K562 (cell line): ENCODE data around the gene SLC44A1. TPM values are rescaled to one million over a fixed set of nuclear protein-coding genes. Genes with fewer than 3 reads are reported as not detected.

Experiments
- C11orf30 ChIP-seq: fragments of 450-650 bp; IDR thresholded peaks from 2 replicates; pipeline ENCODE4 v1.6.1; 2016; ENCODE audit warnings: low read depth, mild to moderate bottlenecking
- FOSL1 ChIP-seq: fragments of 200-800 bp; sonication (Bioruptor generic); conservative IDR thresholded peaks from 2 replicates; pipeline ENCODE4 v1.6.1; 2016; ENCODE audit warnings: missing genetic modification characterization, missing compliant biosample characterization
- HDAC1 ChIP-seq, 2 experiments: fragments of 450-650 bp; IDR thresholded peaks; 2 replicates each; pipeline ENCODE4 v1.6.1; 2016 to 2017; ENCODE audit warnings: inconsistent platforms in 1 of 2, mild to moderate bottlenecking in 1 of 2, moderate library complexity in 1 of 2
- HDAC6 ChIP-seq: IDR thresholded peaks from 2 replicates; pipeline ENCODE4 v1.6.1; 2012; ENCODE audit warnings: low read depth, mild to moderate bottlenecking, control low read depth, inconsistent platforms, low read length, moderate library complexity
- OTX1 ChIP-seq: fragments of 450-650 bp; formaldehyde crosslinking; IDR thresholded peaks from 2 replicates; pipeline ENCODE4 v1.4.0; 2022; ENCODE audit warnings: mild to moderate bottlenecking
- SOX6 ChIP-seq: fragments of 450-650 bp; IDR thresholded peaks from 2 replicates; pipeline ENCODE4 v1.6.1; 2014; ENCODE audit warnings: mild to moderate bottlenecking
- SREBF1 ChIP-seq: fragments of 150-350 bp; IDR thresholded peaks from 2 replicates; pipeline ENCODE4 v1.6.1; 2014; ENCODE audit warnings: antibody characterized with exemption, low read depth, low read length, borderline replicate concordance
- TEAD4 ChIP-seq, 2 experiments: sonication (generic) in 1 of 2; formaldehyde crosslinking in 1 of 2; IDR thresholded peaks; 2 replicates each; pipeline versions ENCODE4 v1.6.1 to v1.8.0; 2012 to 2022; ENCODE audit warnings: borderline replicate concordance in 1 of 2, inconsistent platforms in 1 of 2, low read length in 1 of 2, mild to moderate bottlenecking in 1 of 2, missing genetic modification reagents in 1 of 2
- ZNF174 ChIP-seq: fragments of 250-450 bp; sonication (Bioruptor Pico); IDR thresholded peaks from 2 replicates; pipeline ENCODE4 v1.4.0; 2020; ENCODE audit warnings: mild to moderate bottlenecking
- ZNF586 ChIP-seq: fragments of 450-650 bp; formaldehyde crosslinking; conservative IDR thresholded peaks from 2 replicates; pipeline ENCODE4 v1.4.0; 2020; ENCODE audit warnings: mild to moderate bottlenecking, moderate library complexity
- polyA plus RNA-seq, 8 experiments: library from polyadenylated mRNA; depleted of rRNA in 4 of 8; stranded (reverse) in 5 of 8; unstranded in 3 of 8; fragments of >200 nt; fragmentation: Nextera tagmentation in 2 of 8; fragmentation: Illumina TruSeq in 1 of 8; extraction: Ambion mirVana in 2 of 8; extraction: Trizol in 1 of 8; gene quantifications; 2 replicates each; pipeline versions ENCODE4 v1.2.1 to v1.2.3, GENCODE V29; 2011 to 2014; ENCODE audit warnings: inconsistent platforms in 1 of 8, missing spikeins in 1 of 8
- total RNA-seq, 7 experiments: library from RNA; depleted of rRNA in 6 of 7; stranded (reverse); fragments of >200 nt in 6 of 7; fragmentation: Illumina TruSeq in 2 of 7; extraction: Trizol in 2 of 7; gene quantifications; 2 replicates each; pipeline versions ENCODE4 v1.2.1 to v1.2.3, GENCODE V29; 2011 to 2021; ENCODE audit warnings: low replicate concordance in 1 of 7
- TF ChIP-seq, protein P1 (sequence below), 2 experiments: fragments of 450-650 bp in 1 of 2; sonication (generic) in 1 of 2; formaldehyde crosslinking in 1 of 2; IDR thresholded peaks; 2 replicates each; pipeline versions ENCODE4 v1.7.1 to v1.9.0; 2016 to 2022; ENCODE audit warnings: inconsistent platforms in 1 of 2, mild to moderate bottlenecking in 1 of 2, missing genetic modification reagents in 1 of 2
- TF ChIP-seq, protein P2 (sequence below): fragments of 250-450 bp; sonication (Bioruptor Pico); IDR thresholded peaks from 2 replicates; pipeline ENCODE4 v1.4.0; 2020; ENCODE audit warnings: mild to moderate bottlenecking

Gene SLC44A1
- total and polyA plus RNA-seq, 9 of the 15 experiments (the other 6 are each of a cell fraction or from before 2014, with no cell fraction given) = 0.11 to 0.59 (median 0.30) TPM

DNA sequence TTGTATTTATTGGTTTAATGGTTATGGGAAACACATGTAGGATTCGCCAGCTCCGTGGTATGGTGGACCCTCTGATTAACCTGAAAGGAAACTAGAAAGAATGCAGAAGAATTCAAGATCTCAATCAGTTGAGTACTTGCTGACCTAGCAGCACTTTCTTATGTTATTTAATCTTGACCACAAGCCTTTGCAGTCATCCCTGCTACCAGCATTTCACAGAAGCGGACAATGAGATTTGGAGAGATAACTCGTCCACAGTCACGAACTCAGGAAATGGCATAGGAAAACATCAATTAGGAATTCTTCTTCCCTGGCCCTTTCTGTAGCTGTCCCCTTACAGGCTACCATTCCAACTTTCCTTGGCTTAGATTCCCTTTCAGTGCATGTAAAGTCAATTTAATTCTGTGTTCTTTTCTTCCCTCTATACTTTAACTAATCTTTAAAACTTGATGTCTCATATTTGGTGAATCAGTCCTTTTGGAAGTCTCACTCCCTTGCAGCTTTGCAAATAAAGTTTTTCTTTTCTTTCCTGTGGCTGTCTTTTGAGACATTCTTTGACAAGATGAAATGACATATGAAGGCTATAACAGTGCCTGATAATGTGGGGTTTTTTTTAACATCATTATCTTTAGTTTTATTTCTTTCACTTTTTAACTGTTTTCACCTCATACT is 1.3 kb upstream of the SLC44A1 start (continued):
- TF ChIP-seq, protein P1, sequence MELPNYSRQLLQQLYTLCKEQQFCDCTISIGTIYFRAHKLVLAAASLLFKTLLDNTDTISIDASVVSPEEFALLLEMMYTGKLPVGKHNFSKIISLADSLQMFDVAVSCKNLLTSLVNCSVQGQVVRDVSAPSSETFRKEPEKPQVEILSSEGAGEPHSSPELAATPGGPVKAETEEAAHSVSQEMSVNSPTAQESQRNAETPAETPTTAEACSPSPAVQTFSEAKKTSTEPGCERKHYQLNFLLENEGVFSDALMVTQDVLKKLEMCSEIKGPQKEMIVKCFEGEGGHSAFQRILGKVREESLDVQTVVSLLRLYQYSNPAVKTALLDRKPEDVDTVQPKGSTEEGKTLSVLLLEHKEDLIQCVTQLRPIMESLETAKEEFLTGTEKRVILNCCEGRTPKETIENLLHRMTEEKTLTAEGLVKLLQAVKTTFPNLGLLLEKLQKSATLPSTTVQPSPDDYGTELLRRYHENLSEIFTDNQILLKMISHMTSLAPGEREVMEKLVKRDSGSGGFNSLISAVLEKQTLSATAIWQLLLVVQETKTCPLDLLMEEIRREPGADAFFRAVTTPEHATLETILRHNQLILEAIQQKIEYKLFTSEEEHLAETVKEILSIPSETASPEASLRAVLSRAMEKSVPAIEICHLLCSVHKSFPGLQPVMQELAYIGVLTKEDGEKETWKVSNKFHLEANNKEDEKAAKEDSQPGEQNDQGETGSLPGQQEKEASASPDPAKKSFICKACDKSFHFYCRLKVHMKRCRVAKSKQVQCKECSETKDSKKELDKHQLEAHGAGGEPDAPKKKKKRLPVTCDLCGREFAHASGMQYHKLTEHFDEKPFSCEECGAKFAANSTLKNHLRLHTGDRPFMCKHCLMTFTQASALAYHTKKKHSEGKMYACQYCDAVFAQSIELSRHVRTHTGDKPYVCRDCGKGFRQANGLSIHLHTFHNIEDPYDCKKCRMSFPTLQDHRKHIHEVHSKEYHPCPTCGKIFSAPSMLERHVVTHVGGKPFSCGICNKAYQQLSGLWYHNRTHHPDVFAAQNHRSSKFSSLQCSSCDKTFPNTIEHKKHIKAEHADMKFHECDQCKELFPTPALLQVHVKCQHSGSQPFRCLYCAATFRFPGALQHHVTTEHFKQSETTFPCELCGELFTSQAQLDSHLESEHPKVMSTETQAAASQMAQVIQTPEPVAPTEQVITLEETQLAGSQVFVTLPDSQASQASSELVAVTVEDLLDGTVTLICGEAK (IDR thresholded peaks at IDR 0.05) = peak; percentile 62; the same call in 1 of the 2 replicates
- TF ChIP-seq, protein P1 (CRISPR knock-in tag; IDR thresholded peaks at IDR 0.05) = no peak
- TF ChIP-seq HDAC1 (IDR thresholded peaks at IDR 0.05) (no peak), OTX1 (CRISPR knock-in tag) (no peak), ZNF586 (CRISPR knock-in tag) (no peak), HDAC6 (no peak), C11orf30 (0 out of 2 replicates have a peak, but pooled peaks have one; percentile 6), FOSL1 (tag) (0 out of 2 replicates have a peak, but pooled peaks have one; percentile 37), SREBF1 (no peak), SOX6 (peak; percentile 73; the same call in 1 of the 2 replicates), ZNF174 (CRISPR knock-in tag) (no peak), TEAD4 (IDR thresholded peaks at IDR 0.05; ENCODE audit: low read length) (peak; percentile 50; the same call in 1 of the 2 replicates), TEAD4 (CRISPR knock-in tag; IDR thresholded peaks at IDR 0.05; ENCODE audit: borderline replicate concordance) (no peak)
- TF ChIP-seq, protein P2, sequence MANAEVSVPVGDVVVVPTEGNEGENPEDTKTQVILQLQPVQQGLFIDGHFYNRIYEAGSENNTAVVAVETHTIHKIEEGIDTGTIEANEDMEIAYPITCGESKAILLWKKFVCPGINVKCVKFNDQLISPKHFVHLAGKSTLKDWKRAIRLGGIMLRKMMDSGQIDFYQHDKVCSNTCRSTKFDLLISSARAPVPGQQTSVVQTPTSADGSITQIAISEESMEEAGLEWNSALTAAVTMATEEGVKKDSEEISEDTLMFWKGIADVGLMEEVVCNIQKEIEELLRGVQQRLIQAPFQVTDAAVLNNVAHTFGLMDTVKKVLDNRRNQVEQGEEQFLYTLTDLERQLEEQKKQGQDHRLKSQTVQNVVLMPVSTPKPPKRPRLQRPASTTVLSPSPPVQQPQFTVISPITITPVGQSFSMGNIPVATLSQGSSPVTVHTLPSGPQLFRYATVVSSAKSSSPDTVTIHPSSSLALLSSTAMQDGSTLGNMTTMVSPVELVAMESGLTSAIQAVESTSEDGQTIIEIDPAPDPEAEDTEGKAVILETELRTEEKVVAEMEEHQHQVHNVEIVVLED = no peak
